DOHH2 (cell line): ENCODE results near the gene OR2J1.

Experiments
- H3F3A ChIP-seq: fragments of 200-600 bp; sonication (generic), shearing (Covaris generic); 2 replicates; pipeline ENCODE4 v1.6.0; 2016; ENCODE audit warnings: antibody characterized with exemption, mild to moderate bottlenecking; ENCODE audit not compliant: control insufficient read depth, insufficient read depth
- H3K27ac ChIP-seq: fragments of 200-600 bp; sonication (generic); 2 replicates; pipeline ENCODE4 v1.5.1; 2014; ENCODE audit warnings: low read depth, mild to moderate bottlenecking, low read length, moderate library complexity
- H3K27me3 ChIP-seq: fragments of 200-600 bp; sonication (generic); 2 replicates; pipeline ENCODE4 v1.6.1; 2014; ENCODE audit warnings: mild to moderate bottlenecking, low read length, mixed read lengths; ENCODE audit not compliant: control insufficient read depth
- H3K36me3 ChIP-seq: fragments of 200-600 bp; sonication (generic); 2 replicates; pipeline ENCODE4 v1.6.1; 2014; ENCODE audit warnings: mild to moderate bottlenecking, low read length, moderate library complexity, mixed read lengths; ENCODE audit not compliant: control insufficient read depth
- H3K4me1 ChIP-seq: fragments of 200-600 bp; sonication (generic); 2 replicates; pipeline ENCODE4 v1.6.1; 2014; ENCODE audit warnings: mild to moderate bottlenecking, low read length, mixed read lengths; ENCODE audit not compliant: control insufficient read depth
- H3K4me2 ChIP-seq: fragments of 200-600 bp; sonication (generic); 2 replicates; pipeline ENCODE4 v1.6.0; 2014; ENCODE audit warnings: mild to moderate bottlenecking, low read length, moderate library complexity
- H3K4me3 ChIP-seq: fragments of 200-600 bp; sonication (generic); 2 replicates; pipeline ENCODE4 v1.5.1; 2014; ENCODE audit warnings: mild to moderate bottlenecking, low read length, mixed read lengths
- H3K79me2 ChIP-seq: fragments of 200-600 bp; sonication (generic); 2 replicates; pipeline ENCODE4 v1.6.1; 2014; ENCODE audit warnings: mild to moderate bottlenecking, low read length, mixed read lengths; ENCODE audit not compliant: control insufficient read depth
- H3K9me2 ChIP-seq: fragments of 200-600 bp; sonication (generic); replicated peaks from 2 replicates; pipeline ENCODE4 v1.6.1; 2014; ENCODE audit warnings: mild to moderate bottlenecking, low read length, mixed read lengths; ENCODE audit not compliant: control insufficient read depth
- H3K9me3 ChIP-seq: fragments of 200-600 bp; sonication (generic); 2 replicates; pipeline ENCODE4 v1.6.1; 2014; ENCODE audit warnings: antibody characterized with exemption, low read length, mixed read lengths; ENCODE audit not compliant: control insufficient read depth, insufficient read depth
- H4K20me1 ChIP-seq: fragments of 200-600 bp; sonication (generic); 2 replicates; pipeline ENCODE4 v1.6.0; 2014; ENCODE audit warnings: low read depth, mild to moderate bottlenecking, antibody characterized with exemption, low read length, moderate library complexity; ENCODE audit not compliant: control insufficient read depth, insufficient read depth
- EZH2phosphoT487 ChIP-seq: fragments of 200-600 bp; sonication (generic); IDR thresholded peaks from 2 replicates; pipeline ENCODE4 v1.6.1; 2017; ENCODE audit warnings: borderline replicate concordance, mild to moderate bottlenecking, antibody characterized with exemption, low read length, moderate library complexity, mixed read lengths
- TF ChIP-seq, protein P1 (sequence below): fragments of 200-600 bp; sonication (generic); IDR thresholded peaks from one replicate; pipeline ENCODE4 v1.5.1; 2014; ENCODE audit warnings: antibody characterized with exemption, mild to moderate bottlenecking, low read depth, low read length; ENCODE audit not compliant: poor library complexity, severe bottlenecking

OR2J1 gene

DNA sequence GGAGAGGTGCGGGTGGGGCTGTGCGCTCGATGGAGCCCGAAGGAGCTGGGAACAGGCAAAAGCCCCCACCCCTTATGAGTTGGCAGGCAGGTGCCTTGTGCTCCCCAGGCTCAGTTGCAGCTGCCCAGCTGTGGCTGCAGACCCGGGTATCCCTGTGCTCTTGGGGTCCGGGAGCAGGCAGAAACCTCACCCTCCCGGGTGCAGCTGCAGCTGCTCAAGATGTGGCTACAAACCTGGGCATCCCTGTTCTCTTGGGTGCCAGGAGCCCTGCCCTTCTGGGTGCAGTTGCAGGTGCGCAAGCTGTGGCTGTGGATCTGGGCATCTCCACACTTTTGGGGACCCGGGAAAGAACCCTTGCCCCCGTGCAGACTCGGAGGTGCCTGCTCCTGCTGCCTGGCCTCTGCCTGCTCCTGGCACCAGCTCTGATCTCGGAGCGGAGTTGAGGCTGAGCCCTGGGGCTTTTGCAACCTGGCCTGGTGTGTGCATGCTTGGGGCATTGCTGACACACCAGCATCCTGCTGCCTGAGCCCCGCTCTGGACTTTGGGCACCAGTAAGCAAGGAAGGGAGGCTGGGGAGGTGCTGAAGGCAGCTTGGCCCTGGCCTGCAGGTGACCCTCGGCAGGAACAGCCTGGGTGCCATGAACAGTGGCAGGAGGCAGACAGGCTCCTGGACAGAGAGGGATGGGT is 30.2 kb downstream of the OR2J1 start:
- no peak overlapping the region for H3K4me2 ChIP-seq
- no peaks in the 10 kb centered on the region for H3K36me3 ChIP-seq
- no peaks in the 10 kb centered on the region for H3K9me2 ChIP-seq
- H3F3A ChIP-seq: no peaks in the 10 kb centered on the region
- TF ChIP-seq, protein P1, sequence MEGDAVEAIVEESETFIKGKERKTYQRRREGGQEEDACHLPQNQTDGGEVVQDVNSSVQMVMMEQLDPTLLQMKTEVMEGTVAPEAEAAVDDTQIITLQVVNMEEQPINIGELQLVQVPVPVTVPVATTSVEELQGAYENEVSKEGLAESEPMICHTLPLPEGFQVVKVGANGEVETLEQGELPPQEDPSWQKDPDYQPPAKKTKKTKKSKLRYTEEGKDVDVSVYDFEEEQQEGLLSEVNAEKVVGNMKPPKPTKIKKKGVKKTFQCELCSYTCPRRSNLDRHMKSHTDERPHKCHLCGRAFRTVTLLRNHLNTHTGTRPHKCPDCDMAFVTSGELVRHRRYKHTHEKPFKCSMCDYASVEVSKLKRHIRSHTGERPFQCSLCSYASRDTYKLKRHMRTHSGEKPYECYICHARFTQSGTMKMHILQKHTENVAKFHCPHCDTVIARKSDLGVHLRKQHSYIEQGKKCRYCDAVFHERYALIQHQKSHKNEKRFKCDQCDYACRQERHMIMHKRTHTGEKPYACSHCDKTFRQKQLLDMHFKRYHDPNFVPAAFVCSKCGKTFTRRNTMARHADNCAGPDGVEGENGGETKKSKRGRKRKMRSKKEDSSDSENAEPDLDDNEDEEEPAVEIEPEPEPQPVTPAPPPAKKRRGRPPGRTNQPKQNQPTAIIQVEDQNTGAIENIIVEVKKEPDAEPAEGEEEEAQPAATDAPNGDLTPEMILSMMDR: no peak
- TF ChIP-seq EZH2phosphoT487: no peak
- no peak overlapping the region for H3K27ac ChIP-seq
- H3K27me3 ChIP-seq: peaks cover 3% of the 10 kb centered on the region; the same call in 1 of the 2 replicates
- H3K9me3 ChIP-seq: no peaks in the 10 kb centered on the region
- no peaks in the 10 kb centered on the region for H3K4me1 ChIP-seq
- H3K79me2 ChIP-seq: no peaks in the 10 kb centered on the region
- no peaks in the 10 kb centered on the region for H4K20me1 ChIP-seq
- no peak overlapping the region for H3K4me3 ChIP-seq

DNA sequence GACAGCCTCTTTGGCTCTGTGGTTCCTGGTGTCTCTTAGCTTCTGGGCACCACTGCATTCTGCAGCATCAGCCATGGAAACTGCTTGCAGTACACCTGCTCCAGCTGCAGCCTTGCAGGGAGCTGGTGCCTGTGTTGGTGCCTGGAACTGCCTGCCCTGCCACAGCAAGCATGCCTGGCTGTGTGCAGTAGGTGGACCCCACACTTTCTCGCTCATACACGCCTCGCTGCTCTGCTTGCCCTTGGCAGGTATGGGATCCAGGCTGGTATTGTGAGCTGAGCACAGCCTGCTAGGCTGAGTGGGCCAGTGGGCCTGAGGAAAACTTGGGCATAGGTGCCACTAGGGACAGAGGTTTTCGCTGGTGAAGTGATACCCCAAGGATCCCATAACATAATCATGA is 31.4 kb downstream of the OR2J1 start:
- Histone ChIP-seq H3K79me2 (no peaks in the 10 kb centered on the region), H3K27me3 (peaks cover 3% of the 10 kb centered on the region; the same call in 1 of the 2 replicates), H3K9me3 (no peaks in the 10 kb centered on the region), H3F3A (no peaks in the 10 kb centered on the region), H3K4me3 (no peak overlapping the region), H3K27ac (no peak overlapping the region), H4K20me1 (no peaks in the 10 kb centered on the region), H3K4me1 (no peaks in the 10 kb centered on the region), H3K9me2 (no peaks in the 10 kb centered on the region), H3K4me2 (no peak overlapping the region), H3K36me3 (no peaks in the 10 kb centered on the region)
- no peak for TF ChIP-seq EZH2phosphoT487
- TF ChIP-seq, protein P1: no peak

DNA sequence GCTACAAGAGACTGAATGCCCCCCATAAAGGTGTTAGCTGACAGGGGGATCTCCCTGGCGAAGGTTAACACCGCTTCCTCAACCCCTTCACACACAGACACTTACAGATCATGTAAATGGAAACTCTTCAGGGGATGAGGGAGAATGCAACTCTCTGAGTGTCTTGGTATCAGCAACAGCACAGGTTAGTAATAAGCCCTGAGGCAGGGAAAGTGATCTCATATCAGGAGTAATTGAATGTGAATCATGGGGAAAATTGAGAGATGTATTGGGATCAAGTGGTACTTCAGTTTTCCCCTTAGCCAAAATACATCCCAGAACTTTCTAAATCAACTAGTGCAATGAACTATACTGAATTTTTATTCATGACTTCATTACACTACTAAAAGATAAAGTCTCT is 32.4 kb downstream of the OR2J1 start:
- Histone ChIP-seq H3K27me3 (peaks cover 3% of the 10 kb centered on the region; the same call in 1 of the 2 replicates), H3F3A (no peaks in the 10 kb centered on the region), H4K20me1 (no peaks in the 10 kb centered on the region), H3K9me2 (no peaks in the 10 kb centered on the region), H3K4me2 (no peak overlapping the region), H3K9me3 (no peaks in the 10 kb centered on the region), H3K27ac (no peak overlapping the region), H3K4me3 (no peak overlapping the region), H3K36me3 (no peaks in the 10 kb centered on the region), H3K79me2 (no peaks in the 10 kb centered on the region), H3K4me1 (no peaks in the 10 kb centered on the region)
- TF ChIP-seq, protein P1: no peak
- TF ChIP-seq EZH2phosphoT487: no peak
